ENCODE results near the gene CAMSAP2. TPM values are rescaled to one million over a fixed set of nuclear protein-coding genes. Genes with fewer than 3 reads are reported as not detected.
A peak's percentile ranks its signal among the peaks of the same experiment; 100 is the strongest.

The CAMSAP2 gene
- total and polyA plus RNA-seq, 5 donors from 2014 or later = 0.13 to 8.4 (median 0.60) TPM

DNA sequence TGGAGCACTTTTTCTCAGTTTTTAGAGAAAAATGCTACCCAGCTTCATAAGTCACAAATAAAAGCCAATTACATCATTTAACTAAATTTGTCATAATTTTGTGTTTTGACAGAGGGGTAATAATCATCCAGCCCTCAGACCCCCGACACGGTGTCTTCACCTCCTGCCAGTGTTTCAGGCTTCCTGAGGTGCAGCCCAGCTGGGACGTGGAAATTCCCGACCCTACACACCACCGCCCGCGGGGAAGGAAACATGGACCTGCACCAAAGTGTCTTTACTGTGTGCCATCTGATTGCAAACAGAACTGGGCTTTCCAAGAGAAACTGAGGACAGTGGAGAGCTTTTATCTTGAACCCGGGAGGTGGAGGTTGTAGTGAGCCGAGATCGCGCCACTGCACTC is 148.3 kb downstream of the CAMSAP2 start:
- peaks cover 42% of the 10 kb centered on the region for H3K27me3 Mint-ChIP-seq
- peaks cover 46% of the 10 kb centered on the region for H3K4me1 ChIP-seq (ENCODE audit: control insufficient read depth, insufficient read depth, low read length, poor library complexity, severe bottlenecking)
- H3K36me3 ChIP-seq (ENCODE audit: control insufficient read depth, insufficient read depth, low read length) = no peaks in the 10 kb centered on the region
- H3K27me3 ChIP-seq (ENCODE audit: control insufficient read depth, insufficient read depth, low read length) = peaks cover 2% of the 10 kb centered on the region
- ATAC-seq (ENCODE audit: low read depth in 2 of 2) (no peak), DNase-seq (no peak)
- H3K9me3 ChIP-seq (ENCODE audit: control insufficient read depth in 2 of 2, low read length in 2 of 2) = no peaks in the 10 kb centered on the region
- peaks cover 18 to 68% (median 42%) of the 10 kb centered on the region in 4 donors for H3K4me1 Mint-ChIP-seq
- no peaks in the 10 kb centered on the region for H3K9me3 Mint-ChIP-seq
- peak overlapping the region in 2 of 3 donors; percentile 68 to 86 for H3K27ac Mint-ChIP-seq
- no peak overlapping the region for H3K4me3 ChIP-seq (ENCODE audit: low read depth, low read length)
- no peaks in the 10 kb centered on the region for H3K36me3 Mint-ChIP-seq
- peak overlapping the region; percentile 47 for H3K27ac ChIP-seq (ENCODE audit: insufficient read depth, low read length, poor library complexity, severe bottlenecking)
- peak overlapping the region; percentile 27 to 88 (median 72) for H3K4me3 Mint-ChIP-seq

DNA sequence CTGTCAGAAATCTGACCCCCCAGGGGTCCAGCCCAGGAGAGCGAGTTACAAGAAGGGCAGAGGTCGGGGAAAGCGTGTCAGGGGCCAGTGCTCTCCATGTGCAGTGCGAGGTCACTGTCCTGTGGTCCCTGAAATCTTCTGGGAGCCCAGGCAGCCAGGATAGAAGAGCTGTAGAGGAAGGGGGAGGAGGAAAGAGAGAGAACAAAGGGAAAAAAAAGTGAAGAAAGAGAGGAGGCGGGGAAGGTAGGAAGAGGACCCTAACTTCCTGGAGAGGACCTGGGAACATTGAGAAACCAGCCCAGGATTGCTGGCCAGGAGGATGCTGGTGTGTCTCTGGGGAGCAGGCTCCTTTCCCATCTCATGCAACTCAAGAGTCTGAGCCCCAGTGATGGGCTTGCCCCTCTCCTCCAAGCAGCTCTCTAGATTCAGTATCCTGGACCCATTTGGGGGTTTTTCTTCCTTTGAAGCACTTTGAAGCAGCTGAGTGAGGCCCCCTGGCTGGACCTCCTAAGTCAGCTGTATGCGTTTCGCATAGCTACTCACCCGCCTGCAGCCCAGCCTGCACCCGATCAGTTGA is 149.2 kb downstream of the CAMSAP2 start:
- Mint-ChIP-seq H3K36me3 (no peaks in the 10 kb centered on the region), H3K4me3 (peak overlapping the region; percentile 58 to 88 (median 67)), H3K4me1 (peaks cover 18 to 74% (median 40%) of the 10 kb centered on the region in 4 donors), H3K27me3 (peaks cover 50% of the 10 kb centered on the region), H3K27ac (peak overlapping the region; percentile 11 to 88 (median 75)), H3K9me3 (no peaks in the 10 kb centered on the region)
- H3K9me3 ChIP-seq (ENCODE audit: control insufficient read depth in 2 of 2, low read length in 2 of 2) = no peaks in the 10 kb centered on the region
- H3K36me3 ChIP-seq (ENCODE audit: control insufficient read depth, insufficient read depth, low read length) = no peaks in the 10 kb centered on the region
- ATAC-seq (ENCODE audit: low read depth in 2 of 2) = no peak
- H3K27ac ChIP-seq (ENCODE audit: insufficient read depth, low read length, poor library complexity, severe bottlenecking) = peak overlapping the region; percentile 70
- DNase-seq = no peak
- H3K4me1 ChIP-seq (ENCODE audit: control insufficient read depth, insufficient read depth, low read length, poor library complexity, severe bottlenecking) = peaks cover 46% of the 10 kb centered on the region
- H3K27me3 ChIP-seq (ENCODE audit: control insufficient read depth, insufficient read depth, low read length) = peaks cover 9% of the 10 kb centered on the region
- peak overlapping the region; percentile 57 for H3K4me3 ChIP-seq (ENCODE audit: low read depth, low read length)

DNA sequence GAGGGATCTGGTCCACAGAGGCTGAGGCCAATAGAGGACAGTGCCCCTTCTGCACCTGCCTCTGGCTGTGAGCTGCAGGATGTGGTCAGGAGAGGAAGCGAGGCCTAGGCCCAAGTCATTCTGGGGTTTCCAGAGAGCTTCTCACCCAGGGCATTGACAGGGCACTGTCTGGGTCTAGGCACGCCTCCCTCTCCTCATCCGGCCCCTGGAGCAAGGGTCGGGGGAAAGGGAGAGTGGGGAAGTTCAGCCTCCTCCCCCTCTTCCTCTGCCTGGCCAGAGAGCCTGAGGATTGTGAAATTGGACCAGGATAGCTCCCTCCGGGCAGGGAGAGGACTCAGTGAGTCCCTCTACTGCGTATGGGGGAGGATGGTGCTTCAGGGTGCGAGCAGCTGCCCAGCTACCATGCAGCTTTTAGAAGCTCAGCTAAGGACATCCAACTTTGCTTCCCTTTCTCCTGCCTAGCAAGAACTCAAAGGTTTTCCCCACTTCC is 149.7 kb downstream of the CAMSAP2 start:
- Mint-ChIP-seq H3K27me3 (peaks cover 50% of the 10 kb centered on the region), H3K9me3 (no peaks in the 10 kb centered on the region), H3K4me3 (peak overlapping the region; percentile 58 to 88 (median 67)), H3K4me1 (peaks cover 18 to 72% (median 37%) of the 10 kb centered on the region in 4 donors), H3K36me3 (no peaks in the 10 kb centered on the region), H3K27ac (peak overlapping the region; percentile 62 to 82 (median 75))
- ATAC-seq (ENCODE audit: low read depth in 2 of 2) (peak; percentile 92 to 96), DNase-seq (peak; percentile 40 to 77 (median 67))
- Histone ChIP-seq H3K27me3 (ENCODE audit: control insufficient read depth, insufficient read depth, low read length) (peaks cover 11% of the 10 kb centered on the region), H3K27ac (ENCODE audit: insufficient read depth, low read length, poor library complexity, severe bottlenecking) (peak overlapping the region; percentile 70), H3K9me3 (ENCODE audit: control insufficient read depth in 2 of 2, low read length in 2 of 2) (no peaks in the 10 kb centered on the region), H3K36me3 (ENCODE audit: control insufficient read depth, insufficient read depth, low read length) (no peaks in the 10 kb centered on the region), H3K4me1 (ENCODE audit: control insufficient read depth, insufficient read depth, low read length, poor library complexity, severe bottlenecking) (peaks cover 46% of the 10 kb centered on the region), H3K4me3 (ENCODE audit: low read depth, low read length) (peak overlapping the region; percentile 57)

DNA sequence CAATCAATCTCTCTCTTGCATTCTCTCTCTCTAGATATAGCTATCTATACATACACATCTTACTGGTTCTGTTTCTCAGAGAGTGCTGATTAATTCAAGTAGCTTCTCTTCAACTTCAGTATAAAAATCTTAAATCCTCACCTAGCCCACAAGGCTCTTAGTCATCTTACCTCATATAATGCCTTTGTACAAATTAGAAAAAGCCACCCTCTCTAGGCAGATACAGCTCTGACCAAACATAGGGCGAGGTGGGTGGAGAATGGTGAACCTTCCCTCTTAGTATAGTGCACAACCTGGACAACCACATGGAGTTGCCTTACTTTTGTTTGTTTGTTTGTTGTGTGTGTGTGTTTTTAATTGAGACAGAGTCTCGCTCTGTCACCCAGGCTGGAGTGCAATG is 150.9 kb downstream of the CAMSAP2 start:
- Histone ChIP-seq H3K27me3 (ENCODE audit: control insufficient read depth, insufficient read depth, low read length) (peaks cover 13% of the 10 kb centered on the region), H3K9me3 (ENCODE audit: control insufficient read depth in 2 of 2, low read length in 2 of 2) (no peaks in the 10 kb centered on the region), H3K4me3 (ENCODE audit: low read depth, low read length) (no peak overlapping the region), H3K4me1 (ENCODE audit: control insufficient read depth, insufficient read depth, low read length, poor library complexity, severe bottlenecking) (peaks cover 46% of the 10 kb centered on the region), H3K27ac (ENCODE audit: insufficient read depth, low read length, poor library complexity, severe bottlenecking) (no peak overlapping the region), H3K36me3 (ENCODE audit: control insufficient read depth, insufficient read depth, low read length) (no peaks in the 10 kb centered on the region)
- Mint-ChIP-seq H3K4me3 (peak overlapping the region; percentile 47 to 88 (median 67)), H3K27me3 (peaks cover 58% of the 10 kb centered on the region), H3K27ac (peak overlapping the region; percentile 28 to 85 (median 67)), H3K4me1 (peaks cover 14 to 65% (median 35%) of the 10 kb centered on the region in 4 donors), H3K36me3 (no peaks in the 10 kb centered on the region), H3K9me3 (no peaks in the 10 kb centered on the region)
- DNase-seq = peak in 1 of 3 donors; percentile 23
- ATAC-seq (ENCODE audit: low read depth in 2 of 2) = no peak

DNA sequence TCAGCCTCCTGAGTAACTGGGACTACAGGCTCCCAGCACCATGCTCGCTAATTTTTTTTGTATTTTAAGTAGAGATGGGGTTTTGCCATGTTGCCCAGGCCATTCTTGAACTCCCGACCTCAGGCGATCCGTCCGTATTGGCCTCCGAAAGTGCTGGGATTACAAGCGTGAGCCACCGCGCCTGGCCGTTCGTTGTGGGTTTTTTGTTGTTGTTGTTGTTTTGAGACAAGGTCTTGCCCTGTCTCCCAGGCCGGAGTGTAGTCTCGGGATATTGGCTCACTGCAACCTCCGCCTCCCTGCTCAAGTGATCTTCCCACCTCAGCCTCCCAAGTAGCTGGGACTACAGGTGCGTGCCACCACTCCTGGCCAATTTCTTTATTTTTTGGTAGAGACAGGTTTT is 151.3 kb downstream of the CAMSAP2 start:
- Histone ChIP-seq H3K27ac (ENCODE audit: insufficient read depth, low read length, poor library complexity, severe bottlenecking) (no peak overlapping the region), H3K9me3 (ENCODE audit: control insufficient read depth in 2 of 2, low read length in 2 of 2) (no peaks in the 10 kb centered on the region), H3K4me1 (ENCODE audit: control insufficient read depth, insufficient read depth, low read length, poor library complexity, severe bottlenecking) (peaks cover 46% of the 10 kb centered on the region), H3K27me3 (ENCODE audit: control insufficient read depth, insufficient read depth, low read length) (peaks cover 13% of the 10 kb centered on the region), H3K36me3 (ENCODE audit: control insufficient read depth, insufficient read depth, low read length) (no peaks in the 10 kb centered on the region), H3K4me3 (ENCODE audit: low read depth, low read length) (no peak overlapping the region)
- ATAC-seq (ENCODE audit: low read depth in 2 of 2) (no peak), DNase-seq (no peak)
- H3K36me3 Mint-ChIP-seq = no peaks in the 10 kb centered on the region
- H3K27ac Mint-ChIP-seq = peak overlapping the region; percentile 33 to 48 (median 37)
- H3K4me3 Mint-ChIP-seq = peak overlapping the region; percentile 47 to 88 (median 67)
- H3K4me1 Mint-ChIP-seq = peaks cover 14 to 64% (median 35%) of the 10 kb centered on the region in 4 donors
- H3K9me3 Mint-ChIP-seq = no peaks in the 10 kb centered on the region
- H3K27me3 Mint-ChIP-seq = peaks cover 60% of the 10 kb centered on the region

DNA sequence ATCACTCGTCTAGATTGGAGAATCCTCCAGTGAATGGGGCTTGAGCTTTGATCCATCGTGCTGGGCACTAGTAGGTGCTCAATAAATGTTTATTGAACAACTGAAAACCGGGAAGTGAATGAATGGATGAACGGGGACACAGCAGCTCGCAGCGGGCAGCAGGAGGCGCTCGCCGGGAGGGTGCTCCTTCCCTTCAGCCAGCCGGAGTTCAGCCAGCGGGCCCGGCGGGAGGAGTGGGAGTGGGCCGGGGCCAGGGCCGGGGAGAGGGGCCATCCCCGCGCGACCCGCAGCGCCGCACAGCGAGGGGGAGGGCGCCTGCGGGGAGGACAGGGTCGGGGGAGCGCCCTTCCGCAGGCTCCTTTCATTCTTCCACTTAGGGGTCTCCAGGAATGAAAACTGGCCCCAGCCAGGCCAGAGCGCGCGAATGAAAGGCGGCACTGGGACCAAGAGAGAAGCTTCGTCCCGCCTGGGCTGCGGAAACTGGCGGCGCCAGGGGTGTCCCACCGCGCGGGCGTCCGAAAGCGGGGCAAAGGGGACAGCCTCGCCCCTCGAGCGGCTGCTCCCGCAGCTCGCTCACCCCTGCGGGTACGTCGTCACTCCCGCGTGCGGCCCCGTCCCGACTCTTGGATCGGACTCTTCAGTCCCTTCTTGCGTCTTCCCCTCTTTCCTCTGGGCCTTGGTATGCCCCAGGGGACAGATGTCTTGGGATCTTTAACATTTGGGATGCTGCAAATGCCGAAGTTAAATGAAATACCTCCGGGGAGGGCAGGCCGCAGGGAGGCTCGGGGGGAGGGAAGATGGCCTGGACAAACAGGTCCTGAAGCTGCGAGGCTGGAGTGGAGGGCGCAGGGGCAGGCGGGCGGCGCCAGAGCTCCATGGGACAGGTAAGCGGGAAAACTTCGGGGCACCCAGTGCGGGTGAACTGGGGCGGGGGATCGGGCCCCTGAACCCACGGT is 152.4 kb downstream of the CAMSAP2 start:
- Histone ChIP-seq H3K27ac (ENCODE audit: insufficient read depth, low read length, poor library complexity, severe bottlenecking) (no peak overlapping the region), H3K4me1 (ENCODE audit: control insufficient read depth, insufficient read depth, low read length, poor library complexity, severe bottlenecking) (peaks cover 46% of the 10 kb centered on the region), H3K9me3 (ENCODE audit: control insufficient read depth in 2 of 2, low read length in 2 of 2) (no peaks in the 10 kb centered on the region), H3K4me3 (ENCODE audit: low read depth, low read length) (peak overlapping the region; percentile 44), H3K36me3 (ENCODE audit: control insufficient read depth, insufficient read depth, low read length) (no peaks in the 10 kb centered on the region), H3K27me3 (ENCODE audit: control insufficient read depth, insufficient read depth, low read length) (peaks cover 13% of the 10 kb centered on the region)
- no peaks in the 10 kb centered on the region for H3K36me3 Mint-ChIP-seq
- peak overlapping the region in 2 of 3 donors; percentile 37 to 51 for H3K27ac Mint-ChIP-seq
- peaks cover 9 to 57% (median 35%) of the 10 kb centered on the region in 4 donors for H3K4me1 Mint-ChIP-seq
- no peaks in the 10 kb centered on the region for H3K9me3 Mint-ChIP-seq
- peak in 1 of 3 donors; percentile 20 for DNase-seq
- peaks cover 60% of the 10 kb centered on the region for H3K27me3 Mint-ChIP-seq
- ATAC-seq (ENCODE audit: low read depth in 2 of 2) = no peak
- H3K4me3 Mint-ChIP-seq = peak overlapping the region; percentile 46 to 89 (median 78)

DNA sequence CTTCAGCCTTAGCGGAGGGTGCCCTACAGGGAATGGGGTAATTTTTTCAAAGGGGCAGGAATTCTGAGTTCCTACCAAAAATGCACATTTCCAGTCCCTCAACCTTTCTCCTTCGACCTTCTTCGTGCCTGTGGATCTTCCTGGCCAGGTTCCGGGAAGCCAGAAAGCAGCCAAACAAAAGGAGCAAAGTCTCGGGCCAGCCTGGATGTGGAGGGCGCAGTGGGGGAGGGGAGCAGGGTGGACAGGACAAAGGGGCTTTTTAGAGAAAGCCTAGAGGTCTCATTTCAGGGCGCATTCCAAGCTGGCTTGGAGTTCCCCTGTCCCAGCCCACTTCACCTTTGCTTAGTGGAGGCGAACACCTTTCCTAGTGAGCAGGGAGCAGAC is 153.1 kb downstream of the CAMSAP2 start:
- Mint-ChIP-seq H3K27ac (peak overlapping the region in 2 of 3 donors; percentile 49 to 51), H3K27me3 (peaks cover 60% of the 10 kb centered on the region), H3K4me1 (peaks cover 9 to 56% (median 33%) of the 10 kb centered on the region in 4 donors), H3K4me3 (peak overlapping the region; percentile 10 to 83 (median 76)), H3K36me3 (no peaks in the 10 kb centered on the region), H3K9me3 (no peaks in the 10 kb centered on the region)
- H3K4me3 ChIP-seq (ENCODE audit: low read depth, low read length) = no peak overlapping the region
- H3K4me1 ChIP-seq (ENCODE audit: control insufficient read depth, insufficient read depth, low read length, poor library complexity, severe bottlenecking) = peaks cover 45% of the 10 kb centered on the region
- H3K9me3 ChIP-seq (ENCODE audit: control insufficient read depth in 2 of 2, low read length in 2 of 2) = no peaks in the 10 kb centered on the region
- ATAC-seq (ENCODE audit: low read depth in 2 of 2) (no peak), DNase-seq (no peak)
- peaks cover 13% of the 10 kb centered on the region for H3K27me3 ChIP-seq (ENCODE audit: control insufficient read depth, insufficient read depth, low read length)
- no peaks in the 10 kb centered on the region for H3K36me3 ChIP-seq (ENCODE audit: control insufficient read depth, insufficient read depth, low read length)
- no peak overlapping the region for H3K27ac ChIP-seq (ENCODE audit: insufficient read depth, low read length, poor library complexity, severe bottlenecking)

All from CD4-positive, CD25-positive, alpha-beta regulatory T cell (primary cell).